ENCODE data around the gene PPP1R14C.
A peak's percentile ranks its signal among the peaks of the same experiment; 100 is the strongest.

DNA sequence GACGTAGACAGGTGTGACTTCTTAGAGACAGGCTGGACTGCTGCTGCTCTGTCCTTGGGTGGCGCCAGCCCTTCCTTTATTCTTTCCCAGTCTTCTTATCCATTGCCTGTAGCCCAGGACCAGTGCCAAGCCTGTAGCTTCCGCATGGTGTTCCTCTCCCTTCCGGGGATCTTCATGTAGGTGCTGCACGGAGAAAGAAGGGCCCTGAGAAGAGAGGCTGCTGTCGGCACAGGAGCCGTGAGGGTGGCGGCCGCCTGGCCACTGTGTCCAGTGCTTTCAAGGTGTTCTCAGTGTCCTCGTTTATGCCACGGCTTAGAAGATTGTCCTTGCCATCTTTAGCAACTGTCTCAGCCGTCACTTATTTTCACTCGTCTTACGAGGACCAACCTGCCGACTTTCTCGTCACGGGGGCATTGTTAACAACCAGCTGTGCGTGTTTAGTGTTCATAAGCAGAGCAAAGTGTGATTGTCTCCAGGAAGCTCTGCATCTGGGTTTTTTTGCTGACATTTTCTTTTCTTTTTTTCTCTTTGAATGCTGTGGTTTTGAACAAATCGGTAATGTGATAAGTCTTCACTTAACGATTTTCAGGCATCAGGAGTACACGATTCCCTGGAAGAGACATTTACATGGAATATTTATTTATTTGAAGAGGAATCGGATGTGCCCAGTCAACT, 61.2 kb downstream of the PPP1R14C start:
- TF ChIP-seq CTCF (conservative IDR thresholded peaks at IDR 0.05; ENCODE audit: low read depth in 2 of 2) (peak in 1 of 2 experiments; percentile 8; a peak in 1 of 4 replicates), POLR2AphosphoS5 (IDR thresholded peaks at IDR 0.05; ENCODE audit: low read depth) (no peak), ETS1 (IDR thresholded peaks at IDR 0.05) (no peak), ZNF331 (CRISPR knock-in tag; IDR thresholded peaks at IDR 0.05; ENCODE audit: low read depth) (no peak), STAT1 (IDR thresholded peaks at IDR 0.05; ENCODE audit: unreplicated experiment) (no peak), EZH2phosphoT487 (IDR thresholded peaks at IDR 0.05; ENCODE audit: unreplicated experiment) (no peak), EZH2 (IDR thresholded peaks at IDR 0.05; ENCODE audit: low read depth, unreplicated experiment) (no peak), CREB1 (CRISPR knock-in tag; IDR thresholded peaks at IDR 0.05; ENCODE audit: low read depth) (no peak), ZNF114 (CRISPR knock-in tag; IDR thresholded peaks at IDR 0.05) (no peak)
- TF ChIP-seq, protein P1, sequence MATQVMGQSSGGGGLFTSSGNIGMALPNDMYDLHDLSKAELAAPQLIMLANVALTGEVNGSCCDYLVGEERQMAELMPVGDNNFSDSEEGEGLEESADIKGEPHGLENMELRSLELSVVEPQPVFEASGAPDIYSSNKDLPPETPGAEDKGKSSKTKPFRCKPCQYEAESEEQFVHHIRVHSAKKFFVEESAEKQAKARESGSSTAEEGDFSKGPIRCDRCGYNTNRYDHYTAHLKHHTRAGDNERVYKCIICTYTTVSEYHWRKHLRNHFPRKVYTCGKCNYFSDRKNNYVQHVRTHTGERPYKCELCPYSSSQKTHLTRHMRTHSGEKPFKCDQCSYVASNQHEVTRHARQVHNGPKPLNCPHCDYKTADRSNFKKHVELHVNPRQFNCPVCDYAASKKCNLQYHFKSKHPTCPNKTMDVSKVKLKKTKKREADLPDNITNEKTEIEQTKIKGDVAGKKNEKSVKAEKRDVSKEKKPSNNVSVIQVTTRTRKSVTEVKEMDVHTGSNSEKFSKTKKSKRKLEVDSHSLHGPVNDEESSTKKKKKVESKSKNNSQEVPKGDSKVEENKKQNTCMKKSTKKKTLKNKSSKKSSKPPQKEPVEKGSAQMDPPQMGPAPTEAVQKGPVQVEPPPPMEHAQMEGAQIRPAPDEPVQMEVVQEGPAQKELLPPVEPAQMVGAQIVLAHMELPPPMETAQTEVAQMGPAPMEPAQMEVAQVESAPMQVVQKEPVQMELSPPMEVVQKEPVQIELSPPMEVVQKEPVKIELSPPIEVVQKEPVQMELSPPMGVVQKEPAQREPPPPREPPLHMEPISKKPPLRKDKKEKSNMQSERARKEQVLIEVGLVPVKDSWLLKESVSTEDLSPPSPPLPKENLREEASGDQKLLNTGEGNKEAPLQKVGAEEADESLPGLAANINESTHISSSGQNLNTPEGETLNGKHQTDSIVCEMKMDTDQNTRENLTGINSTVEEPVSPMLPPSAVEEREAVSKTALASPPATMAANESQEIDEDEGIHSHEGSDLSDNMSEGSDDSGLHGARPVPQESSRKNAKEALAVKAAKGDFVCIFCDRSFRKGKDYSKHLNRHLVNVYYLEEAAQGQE (IDR thresholded peaks at IDR 0.05; ENCODE audit: unreplicated experiment) = no peak
- TF ChIP-seq, protein P2, sequence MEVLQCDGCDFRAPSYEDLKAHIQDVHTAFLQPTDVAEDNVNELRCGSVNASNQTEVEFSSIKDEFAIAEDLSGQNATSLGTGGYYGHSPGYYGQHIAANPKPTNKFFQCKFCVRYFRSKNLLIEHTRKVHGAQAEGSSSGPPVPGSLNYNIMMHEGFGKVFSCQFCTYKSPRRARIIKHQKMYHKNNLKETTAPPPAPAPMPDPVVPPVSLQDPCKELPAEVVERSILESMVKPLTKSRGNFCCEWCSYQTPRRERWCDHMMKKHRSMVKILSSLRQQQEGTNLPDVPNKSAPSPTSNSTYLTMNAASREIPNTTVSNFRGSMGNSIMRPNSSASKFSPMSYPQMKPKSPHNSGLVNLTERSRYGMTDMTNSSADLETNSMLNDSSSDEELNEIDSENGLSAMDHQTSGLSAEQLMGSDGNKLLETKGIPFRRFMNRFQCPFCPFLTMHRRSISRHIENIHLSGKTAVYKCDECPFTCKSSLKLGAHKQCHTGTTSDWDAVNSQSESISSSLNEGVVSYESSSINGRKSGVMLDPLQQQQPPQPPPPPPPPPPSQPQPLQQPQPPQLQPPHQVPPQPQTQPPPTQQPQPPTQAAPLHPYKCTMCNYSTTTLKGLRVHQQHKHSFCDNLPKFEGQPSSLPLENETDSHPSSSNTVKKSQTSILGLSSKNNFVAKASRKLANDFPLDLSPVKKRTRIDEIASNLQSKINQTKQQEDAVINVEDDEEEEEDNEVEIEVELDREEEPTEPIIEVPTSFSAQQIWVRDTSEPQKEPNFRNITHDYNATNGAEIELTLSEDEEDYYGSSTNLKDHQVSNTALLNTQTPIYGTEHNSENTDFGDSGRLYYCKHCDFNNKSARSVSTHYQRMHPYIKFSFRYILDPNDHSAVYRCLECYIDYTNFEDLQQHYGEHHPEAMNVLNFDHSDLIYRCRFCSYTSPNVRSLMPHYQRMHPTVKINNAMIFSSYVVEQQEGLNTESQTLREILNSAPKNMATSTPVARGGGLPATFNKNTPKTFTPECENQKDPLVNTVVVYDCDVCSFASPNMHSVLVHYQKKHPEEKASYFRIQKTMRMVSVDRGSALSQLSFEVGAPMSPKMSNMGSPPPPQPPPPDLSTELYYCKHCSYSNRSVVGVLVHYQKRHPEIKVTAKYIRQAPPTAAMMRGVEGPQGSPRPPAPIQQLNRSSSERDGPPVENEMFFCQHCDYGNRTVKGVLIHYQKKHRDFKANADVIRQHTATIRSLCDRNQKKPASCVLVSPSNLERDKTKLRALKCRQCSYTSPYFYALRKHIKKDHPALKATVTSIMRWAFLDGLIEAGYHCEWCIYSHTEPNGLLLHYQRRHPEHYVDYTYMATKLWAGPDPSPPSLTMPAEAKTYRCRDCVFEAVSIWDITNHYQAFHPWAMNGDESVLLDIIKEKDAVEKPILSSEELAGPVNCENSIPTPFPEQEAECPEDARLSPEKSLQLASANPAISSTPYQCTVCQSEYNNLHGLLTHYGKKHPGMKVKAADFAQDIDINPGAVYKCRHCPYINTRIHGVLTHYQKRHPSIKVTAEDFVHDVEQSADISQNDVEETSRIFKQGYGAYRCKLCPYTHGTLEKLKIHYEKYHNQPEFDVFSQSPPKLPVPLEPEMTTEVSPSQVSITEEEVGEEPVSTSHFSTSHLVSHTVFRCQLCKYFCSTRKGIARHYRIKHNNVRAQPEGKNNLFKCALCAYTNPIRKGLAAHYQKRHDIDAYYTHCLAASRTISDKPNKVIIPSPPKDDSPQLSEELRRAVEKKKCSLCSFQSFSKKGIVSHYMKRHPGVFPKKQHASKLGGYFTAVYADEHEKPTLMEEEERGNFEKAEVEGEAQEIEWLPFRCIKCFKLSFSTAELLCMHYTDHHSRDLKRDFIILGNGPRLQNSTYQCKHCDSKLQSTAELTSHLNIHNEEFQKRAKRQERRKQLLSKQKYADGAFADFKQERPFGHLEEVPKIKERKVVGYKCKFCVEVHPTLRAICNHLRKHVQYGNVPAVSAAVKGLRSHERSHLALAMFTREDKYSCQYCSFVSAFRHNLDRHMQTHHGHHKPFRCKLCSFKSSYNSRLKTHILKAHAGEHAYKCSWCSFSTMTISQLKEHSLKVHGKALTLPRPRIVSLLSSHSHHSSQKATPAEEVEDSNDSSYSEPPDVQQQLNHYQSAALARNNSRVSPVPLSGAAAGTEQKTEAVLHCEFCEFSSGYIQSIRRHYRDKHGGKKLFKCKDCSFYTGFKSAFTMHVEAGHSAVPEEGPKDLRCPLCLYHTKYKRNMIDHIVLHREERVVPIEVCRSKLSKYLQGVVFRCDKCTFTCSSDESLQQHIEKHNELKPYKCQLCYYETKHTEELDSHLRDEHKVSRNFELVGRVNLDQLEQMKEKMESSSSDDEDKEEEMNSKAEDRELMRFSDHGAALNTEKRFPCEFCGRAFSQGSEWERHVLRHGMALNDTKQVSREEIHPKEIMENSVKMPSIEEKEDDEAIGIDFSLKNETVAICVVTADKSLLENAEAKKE (CRISPR knock-in tag; IDR thresholded peaks at IDR 0.05) = no peak
